WTC11 (cell line): ENCODE data around the gene UGT2A2. TPM values are rescaled to one million over a fixed set of nuclear protein-coding genes. Genes with fewer than 3 reads are reported as not detected.

Source experiments
- ATAC-seq: fragments of 200-7000 bp; cut with Tn5 transposase; 2 replicates; pipeline ENCODE4 v1.10.0; 2021; ENCODE audit warnings: mild to moderate bottlenecking, moderate library complexity
- CTCF ChIA-PET: fragments of 300-600 bp; sonication (Branson Sonifier 250); formaldehyde crosslinking; loops from one replicate; lab custom pipeline; 2021; ENCODE audit warnings: antibody characterized with exemption; lab: Charles Lee
- POLR2A ChIA-PET: fragments of 350-600 bp; sonication (Branson Sonifier 250); formaldehyde crosslinking; loops from one replicate; lab custom pipeline; 2021; ENCODE audit warnings: antibody characterized with exemption; lab: Charles Lee
- DNase-seq: peaks from one replicate; pipeline ENCODE4 v3.0.0; 2021; ENCODE audit warnings: low spot score
- H3K27ac Mint-ChIP-seq: 2 replicates; pipeline ENCODE4 v1.8.0; 2021; ENCODE audit warnings: mixed read lengths
- H3K27me3 Mint-ChIP-seq: 2 replicates; pipeline ENCODE4 v1.8.0; 2021; ENCODE audit warnings: low read depth, mild to moderate bottlenecking, moderate library complexity, mixed read lengths
- H3K36me3 Mint-ChIP-seq: 2 replicates; pipeline ENCODE4 v1.8.0; 2021; ENCODE audit warnings: mixed read lengths
- H3K4me1 Mint-ChIP-seq: 2 replicates; pipeline ENCODE4 v1.8.0; 2022; ENCODE audit warnings: mixed read lengths
- H3K4me3 Mint-ChIP-seq: 2 replicates; pipeline ENCODE4 v1.8.0; 2021; ENCODE audit warnings: mild to moderate bottlenecking, moderate library complexity, mixed read lengths
- H3K9me3 Mint-ChIP-seq: 2 replicates; pipeline ENCODE4 v1.8.0; 2021; ENCODE audit warnings: mixed read lengths
- CTCF ChIP-seq: fragments of 200-600 bp; IDR thresholded peaks from 2 replicates; pipeline ENCODE4 v1.8.0; 2022; ENCODE audit warnings: antibody characterized with exemption
- ERG ChIP-seq: fragments of 250-450 bp; sonication (Bioruptor Pico); IDR thresholded peaks from 2 replicates; pipeline ENCODE4 v1.8.0; 2021; ENCODE audit warnings: mild to moderate bottlenecking
- ETV6 ChIP-seq: sonication (generic); formaldehyde crosslinking; IDR thresholded peaks from 2 replicates; pipeline ENCODE4 v1.8.1; 2022; ENCODE audit warnings: mild to moderate bottlenecking, missing genetic modification reagents
- GABPB1 ChIP-seq: sonication (generic); formaldehyde crosslinking; IDR thresholded peaks from 2 replicates; pipeline ENCODE4 v1.8.1; 2023; ENCODE audit warnings: mild to moderate bottlenecking, missing genetic modification reagents
- NFE2L1 ChIP-seq: sonication (generic); formaldehyde crosslinking; IDR thresholded peaks from 2 replicates; pipeline ENCODE4 v1.8.1; 2023; ENCODE audit warnings: missing genetic modification reagents
- NR1H2 ChIP-seq: sonication (generic); formaldehyde crosslinking; IDR thresholded peaks from 2 replicates; pipeline ENCODE4 v1.9.0; 2021; ENCODE audit warnings: mild to moderate bottlenecking, moderate library complexity, missing genetic modification reagents
- RELA ChIP-seq: sonication (generic); formaldehyde crosslinking; IDR thresholded peaks from 2 replicates; pipeline ENCODE4 v1.8.1; 2022; ENCODE audit warnings: missing genetic modification reagents, mild to moderate bottlenecking, borderline replicate concordance
- TEAD4 ChIP-seq: sonication (generic); formaldehyde crosslinking; IDR thresholded peaks from 2 replicates; pipeline ENCODE4 v1.8.0; 2022; ENCODE audit warnings: mild to moderate bottlenecking, missing genetic modification reagents
- ZNF232 ChIP-seq: sonication (generic); formaldehyde crosslinking; IDR thresholded peaks from 2 replicates; pipeline ENCODE4 v1.8.0; 2022; ENCODE audit warnings: mild to moderate bottlenecking, missing genetic modification reagents
- ZNF396 ChIP-seq: fragments of 250-450 bp; sonication (Bioruptor Pico); IDR thresholded peaks from 2 replicates; pipeline ENCODE4 v1.8.0; 2021; ENCODE audit warnings: mild to moderate bottlenecking, moderate library complexity, borderline replicate concordance
- total RNA-seq: library from RNA; stranded (reverse); gene quantifications from 3 replicates; pipeline ENCODE4 v1.2.3, GENCODE V29; 2021
- TF ChIP-seq, protein P1 (sequence below): sonication (generic); formaldehyde crosslinking; IDR thresholded peaks from 2 replicates; pipeline ENCODE4 v1.8.0; 2023; ENCODE audit warnings: missing genetic modification reagents, mild to moderate bottlenecking, borderline replicate concordance
- TF ChIP-seq, protein P2 (sequence below): sonication (generic); formaldehyde crosslinking; IDR thresholded peaks from 2 replicates; pipeline ENCODE4 v1.8.0; 2022; ENCODE audit warnings: mild to moderate bottlenecking, missing genetic modification reagents
- TF ChIP-seq, protein P3 (sequence below): sonication (generic); formaldehyde crosslinking; IDR thresholded peaks from 2 replicates; pipeline ENCODE4 v1.8.0; 2023; ENCODE audit warnings: missing genetic modification reagents

UGT2A2 gene
- total RNA-seq, 1 experiment from 2014 or later = not detected

GRCh38 chr4:69640289-69640688, 847 bp upstream of the UGT2A2 start:
- TF ChIP-seq, protein P1, sequence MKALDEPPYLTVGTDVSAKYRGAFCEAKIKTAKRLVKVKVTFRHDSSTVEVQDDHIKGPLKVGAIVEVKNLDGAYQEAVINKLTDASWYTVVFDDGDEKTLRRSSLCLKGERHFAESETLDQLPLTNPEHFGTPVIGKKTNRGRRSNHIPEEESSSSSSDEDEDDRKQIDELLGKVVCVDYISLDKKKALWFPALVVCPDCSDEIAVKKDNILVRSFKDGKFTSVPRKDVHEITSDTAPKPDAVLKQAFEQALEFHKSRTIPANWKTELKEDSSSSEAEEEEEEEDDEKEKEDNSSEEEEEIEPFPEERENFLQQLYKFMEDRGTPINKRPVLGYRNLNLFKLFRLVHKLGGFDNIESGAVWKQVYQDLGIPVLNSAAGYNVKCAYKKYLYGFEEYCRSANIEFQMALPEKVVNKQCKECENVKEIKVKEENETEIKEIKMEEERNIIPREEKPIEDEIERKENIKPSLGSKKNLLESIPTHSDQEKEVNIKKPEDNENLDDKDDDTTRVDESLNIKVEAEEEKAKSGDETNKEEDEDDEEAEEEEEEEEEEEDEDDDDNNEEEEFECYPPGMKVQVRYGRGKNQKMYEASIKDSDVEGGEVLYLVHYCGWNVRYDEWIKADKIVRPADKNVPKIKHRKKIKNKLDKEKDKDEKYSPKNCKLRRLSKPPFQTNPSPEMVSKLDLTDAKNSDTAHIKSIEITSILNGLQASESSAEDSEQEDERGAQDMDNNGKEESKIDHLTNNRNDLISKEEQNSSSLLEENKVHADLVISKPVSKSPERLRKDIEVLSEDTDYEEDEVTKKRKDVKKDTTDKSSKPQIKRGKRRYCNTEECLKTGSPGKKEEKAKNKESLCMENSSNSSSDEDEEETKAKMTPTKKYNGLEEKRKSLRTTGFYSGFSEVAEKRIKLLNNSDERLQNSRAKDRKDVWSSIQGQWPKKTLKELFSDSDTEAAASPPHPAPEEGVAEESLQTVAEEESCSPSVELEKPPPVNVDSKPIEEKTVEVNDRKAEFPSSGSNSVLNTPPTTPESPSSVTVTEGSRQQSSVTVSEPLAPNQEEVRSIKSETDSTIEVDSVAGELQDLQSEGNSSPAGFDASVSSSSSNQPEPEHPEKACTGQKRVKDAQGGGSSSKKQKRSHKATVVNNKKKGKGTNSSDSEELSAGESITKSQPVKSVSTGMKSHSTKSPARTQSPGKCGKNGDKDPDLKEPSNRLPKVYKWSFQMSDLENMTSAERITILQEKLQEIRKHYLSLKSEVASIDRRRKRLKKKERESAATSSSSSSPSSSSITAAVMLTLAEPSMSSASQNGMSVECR (CRISPR knock-in tag) = no peak
- no peak for TF ChIP-seq NFE2L1 (CRISPR knock-in tag)
- no peak for TF ChIP-seq ETV6 (CRISPR knock-in tag)
- no peak for TF ChIP-seq TEAD4 (CRISPR knock-in tag)
- TF ChIP-seq ZNF396 (CRISPR knock-in tag) = no peak
- TF ChIP-seq GABPB1 = no peak
- TF ChIP-seq, protein P2, sequence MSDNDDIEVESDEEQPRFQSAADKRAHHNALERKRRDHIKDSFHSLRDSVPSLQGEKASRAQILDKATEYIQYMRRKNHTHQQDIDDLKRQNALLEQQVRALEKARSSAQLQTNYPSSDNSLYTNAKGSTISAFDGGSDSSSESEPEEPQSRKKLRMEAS (CRISPR knock-in tag) = no peak
- TF ChIP-seq NR1H2 (CRISPR knock-in tag) = no peak
- DNase-seq (no peak), ATAC-seq (no peak)
- H3K27me3 Mint-ChIP-seq = no peaks in the 10 kb centered on the region
- H3K9me3 Mint-ChIP-seq = no peaks in the 10 kb centered on the region
- CTCF ChIA-PET = no interaction called here
- H3K36me3 Mint-ChIP-seq = no peaks in the 10 kb centered on the region
- no peak overlapping the region for H3K4me3 Mint-ChIP-seq
- H3K4me1 Mint-ChIP-seq = peaks cover 15% of the 10 kb centered on the region
- POLR2A ChIA-PET = no interaction called here
- no peak overlapping the region for H3K27ac Mint-ChIP-seq

GRCh38 chr4:69617083-69617694, 22.3 kb downstream of the UGT2A2 start:
- H3K4me1 Mint-ChIP-seq = no peaks in the 10 kb centered on the region

More at GRCh38 chr4:69617083-69617694, 22.3 kb downstream of the UGT2A2 start:
- no peak for ATAC-seq
- CTCF ChIA-PET = interaction anchor here (0.8 to 1.8 kb wide), 3 partner anchors 12 to 299 kb away, joined by 3 to 9 read pairs (median 4); no protein-coding TSS in a partner anchor
- no peak for TF ChIP-seq ERG (CRISPR knock-in tag)
- TF ChIP-seq, protein P3, sequence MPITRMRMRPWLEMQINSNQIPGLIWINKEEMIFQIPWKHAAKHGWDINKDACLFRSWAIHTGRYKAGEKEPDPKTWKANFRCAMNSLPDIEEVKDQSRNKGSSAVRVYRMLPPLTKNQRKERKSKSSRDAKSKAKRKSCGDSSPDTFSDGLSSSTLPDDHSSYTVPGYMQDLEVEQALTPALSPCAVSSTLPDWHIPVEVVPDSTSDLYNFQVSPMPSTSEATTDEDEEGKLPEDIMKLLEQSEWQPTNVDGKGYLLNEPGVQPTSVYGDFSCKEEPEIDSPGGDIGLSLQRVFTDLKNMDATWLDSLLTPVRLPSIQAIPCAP (CRISPR knock-in tag) = no peak
- no peak for TF ChIP-seq NR1H2 (CRISPR knock-in tag)
- TF ChIP-seq CTCF = peak; percentile 38; the same call in 1 of the 2 replicates
- no peak for TF ChIP-seq RELA (CRISPR knock-in tag)
- TF ChIP-seq ZNF232 (CRISPR knock-in tag) = peak; percentile 67; the same call in 1 of the 2 replicates
- no peak for TF ChIP-seq ZNF396 (CRISPR knock-in tag)
- TF ChIP-seq, all 79 proteins: peak for 2
- POLR2A ChIA-PET = no interaction called here
- H3K9me3 Mint-ChIP-seq = peaks cover 18% of the 10 kb centered on the region
- no peak for DNase-seq
- H3K27ac Mint-ChIP-seq = no peak overlapping the region
- H3K4me3 Mint-ChIP-seq = no peak overlapping the region
- H3K27me3 Mint-ChIP-seq = no peaks in the 10 kb centered on the region
- no peaks in the 10 kb centered on the region for H3K36me3 Mint-ChIP-seq
